ENCODE data around the gene OR2AG2.

OR2AG2 gene

GRCh38 chr11:6790546-6790945 lies 18.8 kb upstream of the OR2AG2 start:
- Histone ChIP-seq H2AFZ (ENCODE audit: low read depth, low read length) (no peak overlapping the region), H3K27me3 (ENCODE audit: low read depth, low read length) (no peaks in the 10 kb centered on the region), H3K4me3 (ENCODE audit: low read length) (no peak overlapping the region), H3K4me1 (ENCODE audit: low read length) (no peaks in the 10 kb centered on the region), H3K4me2 (ENCODE audit: low read length) (no peak overlapping the region), H4K20me1 (ENCODE audit: insufficient read depth, low read length) (no peaks in the 10 kb centered on the region), H3K9me3 (ENCODE audit: insufficient read depth, low read length) (no peaks in the 10 kb centered on the region), H3K9ac (ENCODE audit: low read length) (no peak overlapping the region), H3K27ac (ENCODE audit: low read length) (no peak overlapping the region), H3K36me3 (replicated peaks; ENCODE audit: low read depth, low read length) (no peaks in the 10 kb centered on the region), H3K79me2 (ENCODE audit: low read length) (no peaks in the 10 kb centered on the region)
- TF ChIP-seq EZH2phosphoT487 (IDR thresholded peaks at IDR 0.05; ENCODE audit: low read depth), result no peak
- TF ChIP-seq, protein P1, sequence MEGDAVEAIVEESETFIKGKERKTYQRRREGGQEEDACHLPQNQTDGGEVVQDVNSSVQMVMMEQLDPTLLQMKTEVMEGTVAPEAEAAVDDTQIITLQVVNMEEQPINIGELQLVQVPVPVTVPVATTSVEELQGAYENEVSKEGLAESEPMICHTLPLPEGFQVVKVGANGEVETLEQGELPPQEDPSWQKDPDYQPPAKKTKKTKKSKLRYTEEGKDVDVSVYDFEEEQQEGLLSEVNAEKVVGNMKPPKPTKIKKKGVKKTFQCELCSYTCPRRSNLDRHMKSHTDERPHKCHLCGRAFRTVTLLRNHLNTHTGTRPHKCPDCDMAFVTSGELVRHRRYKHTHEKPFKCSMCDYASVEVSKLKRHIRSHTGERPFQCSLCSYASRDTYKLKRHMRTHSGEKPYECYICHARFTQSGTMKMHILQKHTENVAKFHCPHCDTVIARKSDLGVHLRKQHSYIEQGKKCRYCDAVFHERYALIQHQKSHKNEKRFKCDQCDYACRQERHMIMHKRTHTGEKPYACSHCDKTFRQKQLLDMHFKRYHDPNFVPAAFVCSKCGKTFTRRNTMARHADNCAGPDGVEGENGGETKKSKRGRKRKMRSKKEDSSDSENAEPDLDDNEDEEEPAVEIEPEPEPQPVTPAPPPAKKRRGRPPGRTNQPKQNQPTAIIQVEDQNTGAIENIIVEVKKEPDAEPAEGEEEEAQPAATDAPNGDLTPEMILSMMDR (IDR thresholded peaks at IDR 0.05; ENCODE audit: low read depth, low read length), result no peak

DNA sequence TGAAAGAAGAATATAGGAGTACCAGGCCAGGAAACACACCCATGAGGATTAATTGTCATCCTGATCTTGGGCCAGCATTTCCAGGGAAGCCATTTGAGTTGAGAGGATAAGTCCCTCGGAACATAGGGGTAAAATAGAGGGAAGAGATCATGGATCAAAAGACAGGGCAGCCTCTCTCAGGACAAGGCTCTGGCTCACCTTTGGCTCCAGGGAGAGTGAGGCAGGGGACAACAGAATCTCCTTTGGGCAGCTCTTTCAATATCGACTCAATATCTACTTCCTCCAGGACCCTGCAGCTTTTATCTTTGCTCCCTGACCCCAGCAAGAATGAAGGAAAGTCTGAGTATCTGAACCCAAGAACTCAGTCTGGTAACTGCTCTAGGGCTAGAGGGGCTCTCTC lies 10.9 kb upstream of the OR2AG2 start, which contains the start of gene OR2AG1:
TSS of gene OR2AG1 (plus strand) at position 301 of the 400 bp plus-strand sequence. CDS start 2,018 bp downstream, outside the sequence.
- Histone ChIP-seq H3K27ac (ENCODE audit: low read length) (no peak within 1 kb of the TSS), H3K27me3 (ENCODE audit: low read depth, low read length) (no peaks in the 10 kb centered on the region), H3K79me2 (ENCODE audit: low read length) (no peaks in the 10 kb centered on the region), H2AFZ (ENCODE audit: low read depth, low read length) (no peak within 1 kb of the TSS), H3K4me2 (ENCODE audit: low read length) (no peak within 1 kb of the TSS), H4K20me1 (ENCODE audit: insufficient read depth, low read length) (no peaks in the 10 kb centered on the region), H3K4me3 (ENCODE audit: low read length) (no peak within 1 kb of the TSS), H3K9me3 (ENCODE audit: insufficient read depth, low read length) (no peaks in the 10 kb centered on the region), H3K4me1 (ENCODE audit: low read length) (peaks cover 20% of the 10 kb centered on the region), H3K9ac (ENCODE audit: low read length) (no peak within 1 kb of the TSS), H3K36me3 (replicated peaks; ENCODE audit: low read depth, low read length) (no peaks in the 10 kb centered on the region)
- TF ChIP-seq, protein P1 (IDR thresholded peaks at IDR 0.05; ENCODE audit: low read depth, low read length), result no peak

DNA sequence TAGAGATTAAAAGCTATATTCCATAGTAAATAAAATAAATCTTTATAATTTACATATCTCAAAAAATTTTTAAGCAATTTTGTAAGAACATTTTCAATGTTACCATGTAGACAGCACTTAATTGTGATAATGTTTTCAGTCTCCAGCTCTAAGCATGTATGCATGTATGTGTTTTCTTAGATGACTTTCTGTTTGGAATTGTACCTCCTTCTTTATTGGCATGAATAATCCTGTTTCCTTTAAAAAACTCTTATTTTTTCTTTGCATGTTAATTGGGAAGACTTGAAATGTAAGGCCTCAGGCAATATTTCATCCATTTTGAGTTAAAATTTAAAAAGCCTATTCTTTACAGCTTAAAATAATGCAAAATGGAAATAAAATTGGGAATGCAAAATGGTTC lies 9.1 kb upstream of the OR2AG2 start:
- Histone ChIP-seq H3K9ac (ENCODE audit: low read length) (no peak overlapping the region), H3K4me2 (ENCODE audit: low read length) (no peak overlapping the region), H2AFZ (ENCODE audit: low read depth, low read length) (no peak overlapping the region), H3K27me3 (ENCODE audit: low read depth, low read length) (no peaks in the 10 kb centered on the region), H3K4me3 (ENCODE audit: low read length) (no peak overlapping the region), H3K27ac (ENCODE audit: low read length) (no peak overlapping the region), H3K9me3 (ENCODE audit: insufficient read depth, low read length) (no peaks in the 10 kb centered on the region), H3K36me3 (replicated peaks; ENCODE audit: low read depth, low read length) (no peaks in the 10 kb centered on the region), H3K4me1 (ENCODE audit: low read length) (peaks cover 20% of the 10 kb centered on the region), H4K20me1 (ENCODE audit: insufficient read depth, low read length) (no peaks in the 10 kb centered on the region), H3K79me2 (ENCODE audit: low read length) (no peaks in the 10 kb centered on the region)
- TF ChIP-seq, protein P1 (IDR thresholded peaks at IDR 0.05; ENCODE audit: low read depth, low read length), result no peak
- TF ChIP-seq EZH2phosphoT487 (IDR thresholded peaks at IDR 0.05; ENCODE audit: low read depth), result no peak

GRCh38 chr11:6778518-6778917 lies 6.7 kb upstream of the OR2AG2 start:
- no peaks in the 10 kb centered on the region for H3K79me2 ChIP-seq (ENCODE audit: low read length)
- no peaks in the 10 kb centered on the region for H3K36me3 ChIP-seq (replicated peaks; ENCODE audit: low read depth, low read length)
- no peak overlapping the region for H3K9ac ChIP-seq (ENCODE audit: low read length)
- no peaks in the 10 kb centered on the region for H3K9me3 ChIP-seq (ENCODE audit: insufficient read depth, low read length)
- no peak overlapping the region; the same call in 1 of the 2 replicates for H3K4me2 ChIP-seq (ENCODE audit: low read length)
- H4K20me1 ChIP-seq (ENCODE audit: insufficient read depth, low read length), result no peaks in the 10 kb centered on the region
- H3K27ac ChIP-seq (ENCODE audit: low read length), result no peak overlapping the region
- H2AFZ ChIP-seq (ENCODE audit: low read depth, low read length), result no peak overlapping the region
- H3K27me3 ChIP-seq (ENCODE audit: low read depth, low read length), result no peaks in the 10 kb centered on the region
- TF ChIP-seq EZH2phosphoT487 (IDR thresholded peaks at IDR 0.05; ENCODE audit: low read depth), result no peak
- TF ChIP-seq, protein P1 (IDR thresholded peaks at IDR 0.05; ENCODE audit: low read depth, low read length), result no peak
- H3K4me1 ChIP-seq (ENCODE audit: low read length), result peaks cover 12% of the 10 kb centered on the region
- no peak overlapping the region for H3K4me3 ChIP-seq (ENCODE audit: low read length)

Measured in OCI-LY3 (cell line).